Measurements from ENCODE around the gene WDR70. TPM values are rescaled to one million over a fixed set of nuclear protein-coding genes. Genes with fewer than 3 reads are reported as not detected.
"Not testable (repeated sequence)": the region's sequence is repeated elsewhere in the genome, so short reads cannot be mapped to it uniquely, and the experiment has no call there.

The WDR70 gene
- total RNA-seq, 1 experiment from 2014 or later: 40.2 TPM

DNA sequence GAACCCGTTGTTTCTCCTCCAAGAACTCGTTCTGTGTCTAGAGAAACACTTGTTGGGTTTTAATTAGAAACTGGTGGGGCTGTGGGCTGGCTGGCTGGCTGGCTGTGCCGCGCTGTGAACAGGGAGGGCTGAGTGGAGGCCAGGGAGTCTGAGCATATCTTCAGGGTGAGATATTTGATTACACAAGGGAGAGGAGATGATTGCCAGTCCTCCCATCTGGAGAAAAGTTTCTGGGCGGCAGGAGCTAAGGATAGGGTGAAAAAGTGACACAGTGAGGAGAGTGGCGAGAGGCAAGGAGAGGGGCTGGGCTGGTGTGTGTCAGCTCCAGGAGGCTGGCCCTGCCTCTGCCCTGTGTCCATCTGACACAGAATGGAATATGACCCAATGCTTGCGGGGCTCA is 397.7 kb downstream of the WDR70 start:
- no peak for DNase-seq
- POLR2A ChIA-PET: no interaction called here
- Mint-ChIP-seq H3K27ac (ENCODE audit: unreplicated experiment) (no peak overlapping the region), H3K36me3 (ENCODE audit: insufficient read depth, unreplicated experiment) (peaks cover 6% of the 10 kb centered on the region), H3K4me3 (ENCODE audit: unreplicated experiment) (no peak overlapping the region), H3K9me3 (ENCODE audit: unreplicated experiment) (peaks cover 31% of the 10 kb centered on the region), H3K4me1 (ENCODE audit: low read depth, unreplicated experiment) (no peaks in the 10 kb centered on the region), H3K27me3 (ENCODE audit: insufficient read depth, unreplicated experiment) (no peaks in the 10 kb centered on the region)
- peaks cover 10% of the 10 kb centered on the region for H3K9me3 ChIP-seq
- no peaks in the 10 kb centered on the region for H3K27me3 ChIP-seq (replicated peaks; ENCODE audit: control insufficient read depth, insufficient read depth, low read length)
- BruUV-seq (replicated peaks): no TSS peak
- H3K36me3 ChIP-seq (ENCODE audit: control insufficient read depth, insufficient read depth, low read length): no peaks in the 10 kb centered on the region
- no peak for TF ChIP-seq CTCF (IDR thresholded peaks at IDR 0.05; ENCODE audit: insufficient read depth in 1 of 2, low read depth in 1 of 2, low read length in 1 of 2, severe bottlenecking in 1 of 2, unreplicated experiment in 1 of 2)
- CTCF ChIA-PET: no interaction called here
- H3K4me3 ChIP-seq (ENCODE audit: low read depth, low read length): no peak overlapping the region
- intact Hi-C loops (cut with micrococcal nuclease; ENCODE audit: unreplicated experiment): no loop called here
- no peaks in the 10 kb centered on the region for H3K4me1 ChIP-seq

DNA sequence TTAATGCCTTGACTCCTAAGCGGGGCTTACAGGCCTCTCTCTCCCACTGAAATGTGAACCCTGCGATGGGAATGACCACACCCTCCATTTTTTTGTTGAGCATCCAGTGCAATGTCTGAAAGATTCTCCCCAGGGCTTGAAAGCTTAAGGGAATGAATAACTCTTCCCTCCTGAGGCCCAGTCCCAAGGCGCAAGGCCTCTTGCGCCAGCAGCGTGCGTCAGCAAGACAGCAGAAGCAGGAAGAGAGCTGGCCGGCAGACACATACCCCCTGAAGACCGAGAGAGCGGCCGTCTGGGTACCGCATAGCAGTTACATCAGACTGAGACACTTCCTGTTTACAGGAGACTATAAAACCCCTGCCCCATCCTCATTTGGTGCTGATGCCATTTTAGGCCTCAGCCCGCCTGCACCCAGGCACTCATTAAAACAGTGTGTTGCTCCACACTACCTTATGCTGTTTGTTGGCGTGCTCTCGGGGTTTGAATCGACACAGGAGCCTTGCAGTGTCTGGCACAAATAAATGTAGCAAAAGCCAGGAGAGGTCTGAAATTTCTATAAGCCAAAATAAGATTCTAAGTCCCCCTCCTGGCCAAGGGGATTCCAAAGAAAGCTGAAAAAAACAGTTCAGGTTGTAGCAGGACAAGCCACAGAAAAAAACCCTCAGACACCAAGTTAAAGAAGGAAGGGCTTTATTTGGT is 398.5 kb downstream of the WDR70 start:
- H3K27me3 Mint-ChIP-seq (ENCODE audit: insufficient read depth, unreplicated experiment): no peaks in the 10 kb centered on the region
- H3K27me3 ChIP-seq (replicated peaks; ENCODE audit: control insufficient read depth, insufficient read depth, low read length): no peaks in the 10 kb centered on the region
- no peaks in the 10 kb centered on the region for H3K4me1 Mint-ChIP-seq (ENCODE audit: low read depth, unreplicated experiment)
- ChIA-PET CTCF (no interaction called here), POLR2A (no interaction called here)
- H3K36me3 Mint-ChIP-seq (ENCODE audit: insufficient read depth, unreplicated experiment): peaks cover 6% of the 10 kb centered on the region
- no peaks in the 10 kb centered on the region for H3K4me1 ChIP-seq
- H3K4me3 Mint-ChIP-seq (ENCODE audit: unreplicated experiment): no peak overlapping the region
- no peak for DNase-seq
- no peak overlapping the region for H3K4me3 ChIP-seq (ENCODE audit: low read depth, low read length)
- no peak for TF ChIP-seq CTCF (IDR thresholded peaks at IDR 0.05; ENCODE audit: insufficient read depth in 1 of 2, low read depth in 1 of 2, low read length in 1 of 2, severe bottlenecking in 1 of 2, unreplicated experiment in 1 of 2)
- H3K36me3 ChIP-seq (ENCODE audit: control insufficient read depth, insufficient read depth, low read length): no peaks in the 10 kb centered on the region
- BruUV-seq (replicated peaks): no TSS peak
- no peak overlapping the region for H3K27ac Mint-ChIP-seq (ENCODE audit: unreplicated experiment)
- intact Hi-C loops (cut with micrococcal nuclease; ENCODE audit: unreplicated experiment): no loop called here
- peaks cover 10% of the 10 kb centered on the region for H3K9me3 ChIP-seq
- H3K9me3 Mint-ChIP-seq (ENCODE audit: unreplicated experiment): peaks cover 31% of the 10 kb centered on the region

- H3K27ac Mint-ChIP-seq (ENCODE audit: unreplicated experiment); intact Hi-C loops (cut with micrococcal nuclease; ENCODE audit: unreplicated experiment): not testable (repeated sequence)
Observed at GRCh38 chr5:37781409-37781808, 402.3 kb downstream of the WDR70 start.

More at GRCh38 chr5:37781409-37781808, 402.3 kb downstream of the WDR70 start:
- H3K9me3 ChIP-seq; H3K4me3 Mint-ChIP-seq (ENCODE audit: unreplicated experiment); POLR2A ChIA-PET; H3K4me1 Mint-ChIP-seq (ENCODE audit: low read depth, unreplicated experiment); H3K4me3 ChIP-seq (ENCODE audit: low read depth, low read length); H3K36me3 ChIP-seq (ENCODE audit: control insufficient read depth, insufficient read depth, low read length); DNase-seq; H3K36me3 Mint-ChIP-seq (ENCODE audit: insufficient read depth, unreplicated experiment); CTCF ChIA-PET; BruUV-seq (replicated peaks); H3K4me1 ChIP-seq; H3K27me3 Mint-ChIP-seq (ENCODE audit: insufficient read depth, unreplicated experiment); H3K27me3 ChIP-seq (replicated peaks; ENCODE audit: control insufficient read depth, insufficient read depth, low read length): not testable (repeated sequence)
- peaks cover 25% of the 10 kb centered on the region for H3K9me3 Mint-ChIP-seq (ENCODE audit: unreplicated experiment)
